NCI-H1930 (cell line): Measurements from ENCODE around the gene ZNF423.

Source experiments
- DNase-seq, 2 experiments: peaks; one replicate each; lab custom pipeline; 2025; lab: John Stamatoyannopoulos, UW

Gene ZNF423

GRCh38 chr16:49848530-49848929 lies 7.4 kb downstream of the ZNF423 start:
- DNase-seq = no peak

DNA sequence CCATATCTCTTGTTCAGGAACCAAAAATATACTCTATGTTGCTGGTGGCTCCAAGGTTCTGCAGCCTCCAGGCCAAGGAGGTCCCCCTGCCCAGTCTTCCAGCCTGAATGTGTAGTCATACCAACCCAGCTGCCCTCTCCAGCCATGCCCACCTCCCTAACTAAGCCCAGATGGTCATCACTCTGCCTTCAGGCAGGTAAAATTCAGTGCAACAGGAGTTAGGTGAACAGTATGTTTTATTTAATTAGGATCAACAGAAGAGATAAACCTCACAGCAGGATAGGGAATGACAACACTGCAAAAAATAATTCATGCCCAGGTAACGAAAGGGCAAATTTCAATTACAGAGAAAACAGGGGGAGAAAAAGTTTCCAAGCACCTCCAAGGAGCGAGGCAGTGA lies 9.1 kb downstream of the ZNF423 start:
- DNase-seq = no peak

DNA sequence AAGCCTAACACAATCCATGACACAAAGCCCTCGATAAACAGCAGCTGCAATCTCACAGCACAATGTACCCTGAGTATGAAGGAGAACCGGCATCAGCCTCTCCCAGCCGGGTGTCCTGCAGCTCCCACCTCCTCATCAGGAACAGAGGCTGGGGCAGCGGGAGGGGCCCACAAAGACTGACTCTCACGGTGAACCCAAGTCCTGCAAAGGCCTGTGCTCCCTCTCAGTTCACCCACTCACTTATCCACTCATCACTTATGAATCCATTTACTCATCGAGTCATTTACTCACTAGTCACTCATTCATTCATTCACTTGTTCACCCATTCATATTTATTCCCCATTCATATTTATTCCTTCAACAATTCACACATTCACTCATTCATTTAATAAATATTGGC lies 11.6 kb downstream of the ZNF423 start:
- no peak for DNase-seq

DNA sequence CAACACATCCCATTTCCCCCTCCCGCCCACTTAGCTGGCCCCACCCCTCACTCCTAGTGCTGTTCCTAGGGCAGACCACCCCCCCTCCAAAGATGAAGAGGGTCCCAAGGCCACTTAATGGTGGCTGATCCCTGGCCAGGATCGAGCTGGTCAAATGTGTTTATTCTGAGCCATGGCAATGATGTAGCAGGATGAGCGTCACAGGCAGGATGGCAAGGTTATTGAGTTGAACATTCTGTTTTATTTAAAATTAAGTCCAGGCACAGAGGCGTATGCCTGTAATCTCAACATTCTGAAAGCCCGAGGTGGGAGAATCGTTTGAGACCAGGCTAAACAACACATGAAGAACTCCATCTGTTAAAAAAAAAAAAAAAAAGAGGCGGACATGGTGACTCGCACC lies 12.2 kb downstream of the ZNF423 start:
- no peak for DNase-seq

- no peak for DNase-seq
These were observed 12.9 kb downstream of the ZNF423 start for GRCh38 chr16:49842972-49843371.

- DNase-seq = no peak
These were observed 16.7 kb downstream of the ZNF423 start for GRCh38 chr16:49839017-49839825.

- DNase-seq = no peak
These were observed 17.4 kb downstream of the ZNF423 start for GRCh38 chr16:49838441-49839016.

- no peak for DNase-seq
These were observed 18.1 kb downstream of the ZNF423 start for GRCh38 chr16:49837688-49838410.

DNA sequence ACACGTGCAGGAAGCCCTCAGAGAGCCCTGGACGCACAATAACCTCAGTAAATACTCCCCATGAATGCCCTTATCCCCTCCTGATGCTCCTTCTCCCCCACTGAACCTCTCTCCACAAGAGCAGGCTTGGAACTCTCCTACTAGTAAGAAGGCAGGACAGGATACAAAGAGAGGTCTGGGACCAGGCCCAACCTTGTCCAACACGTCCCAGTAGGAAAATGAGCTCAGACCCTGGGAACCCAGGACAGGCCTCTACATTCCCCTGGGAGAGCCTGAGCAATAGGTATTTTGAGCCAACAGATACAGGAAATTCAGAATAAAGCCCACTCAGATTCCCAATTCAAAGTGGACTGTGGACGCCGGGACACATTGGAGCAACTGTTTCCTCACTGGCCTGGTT lies 19.2 kb downstream of the ZNF423 start:
- no peak for DNase-seq

GRCh38 chr16:49836218-49836617 lies 19.7 kb downstream of the ZNF423 start:
- DNase-seq = no peak

DNA sequence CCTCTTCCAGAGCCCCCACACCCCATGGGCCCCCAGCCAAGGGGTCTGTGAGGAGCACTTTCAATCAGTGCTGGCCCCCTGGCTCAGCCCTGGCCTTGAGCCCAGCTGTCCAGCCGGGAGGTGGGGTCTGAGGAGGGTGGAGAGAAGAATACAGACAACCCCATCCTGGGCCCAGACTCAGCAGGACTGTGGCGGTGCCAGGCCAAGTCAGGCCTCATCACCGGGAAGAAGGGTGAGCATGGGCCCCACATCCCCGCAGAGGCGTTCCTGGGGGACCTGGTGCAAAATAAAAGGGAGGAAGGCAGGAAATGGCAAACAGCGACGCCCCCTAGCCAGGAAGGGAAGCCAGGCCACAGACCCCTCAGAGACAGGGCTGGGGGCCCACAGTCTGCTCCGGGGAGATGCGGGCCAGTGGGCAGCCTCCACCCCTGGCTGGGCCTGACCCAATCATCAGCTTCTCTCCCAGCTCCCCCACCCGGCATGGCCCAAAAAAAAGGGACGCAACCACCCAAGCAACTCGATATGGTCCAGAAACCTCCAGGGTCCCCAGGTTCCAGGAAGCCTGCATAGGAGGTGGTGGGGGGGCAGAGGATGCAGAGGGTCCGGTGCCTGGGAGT lies 20.6 kb downstream of the ZNF423 start:
- no peak for DNase-seq

GRCh38 chr16:49834531-49835151 lies 21.3 kb downstream of the ZNF423 start:
- no peak for DNase-seq

GRCh38 chr16:49833796-49834530 lies 21.9 kb downstream of the ZNF423 start:
- DNase-seq = no peak

DNA sequence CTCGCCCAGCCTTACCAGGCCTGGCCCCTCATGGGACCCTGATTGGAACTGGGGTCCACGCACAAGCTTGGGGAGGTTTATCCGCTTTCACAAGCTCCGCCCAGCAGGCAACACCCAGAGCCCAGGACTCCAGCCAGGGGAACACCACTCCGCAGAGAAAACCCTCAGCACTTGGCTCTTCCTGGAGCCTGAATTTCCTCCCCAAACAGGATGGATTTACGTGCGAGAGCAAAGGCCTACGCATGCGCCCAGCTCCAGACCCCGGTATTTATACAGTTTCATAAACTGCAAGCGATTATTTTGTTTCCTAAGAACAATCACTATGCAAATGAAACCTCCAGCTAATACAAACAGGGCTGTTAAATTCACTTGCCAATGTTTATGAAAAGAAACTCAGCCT lies 22.8 kb downstream of the ZNF423 start:
- no peak for DNase-seq

DNA sequence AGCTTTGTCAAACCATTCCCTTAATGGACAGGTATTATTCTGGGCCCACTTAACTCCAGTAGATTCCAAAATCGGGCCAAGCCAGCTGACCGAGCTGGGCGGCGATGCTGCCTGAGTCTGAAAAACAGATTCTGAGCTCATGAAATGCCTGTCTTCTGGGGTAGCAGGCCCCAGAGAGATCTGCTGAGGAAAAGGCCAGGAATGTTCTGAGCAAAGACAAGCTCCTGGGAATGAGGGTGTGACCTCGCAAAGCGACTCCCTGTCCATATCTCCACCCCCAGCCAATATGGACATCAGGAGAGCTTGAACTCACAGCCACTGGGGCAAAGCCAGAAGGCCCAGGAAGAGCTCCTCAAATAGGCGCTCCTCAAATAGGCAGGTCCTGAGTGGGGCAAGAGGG lies 23.7 kb downstream of the ZNF423 start:
- no peak for DNase-seq

GRCh38 chr16:49830873-49831272 lies 25.0 kb downstream of the ZNF423 start:
- DNase-seq = no peak

GRCh38 chr16:49828533-49829267 lies 27.2 kb downstream of the ZNF423 start:
- no peak for DNase-seq

GRCh38 chr16:49827805-49828438 lies 28.0 kb downstream of the ZNF423 start:
- DNase-seq = no peak

- DNase-seq = no peak
These were observed 29.4 kb downstream of the ZNF423 start for GRCh38 chr16:49826515-49826914.

- DNase-seq = no peak
These were observed 30.9 kb downstream of the ZNF423 start for GRCh38 chr16:49825041-49825440.
